ENCODE data around the gene VKORC1L1. TPM values are rescaled to one million over a fixed set of nuclear protein-coding genes. Genes with fewer than 3 reads are reported as not detected.

Gene VKORC1L1
- total RNA-seq, 1 experiment from 2014 or later, result 28.5 TPM

DNA sequence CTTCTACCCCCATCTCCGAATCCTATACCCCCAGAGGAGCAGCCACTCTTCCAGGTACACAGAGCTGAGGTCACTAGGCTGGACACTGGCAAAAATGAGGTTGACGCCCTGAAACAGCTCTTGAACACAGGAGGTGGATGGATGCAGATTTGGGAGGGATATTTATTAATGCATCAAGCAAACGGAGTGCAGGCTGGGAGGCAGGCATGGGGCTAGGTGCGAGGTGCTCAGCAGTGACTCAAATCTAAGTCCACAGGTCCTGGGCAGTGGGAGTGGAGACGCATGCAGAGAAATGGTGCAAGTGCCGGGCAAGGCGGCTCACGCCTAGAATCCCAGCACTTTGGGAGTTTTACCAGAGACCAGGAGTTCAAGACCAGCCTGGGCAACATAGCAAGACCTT is 98.1 kb downstream of the VKORC1L1 start:
- H3K36me3 Mint-ChIP-seq, result peaks cover 67% of the 10 kb centered on the region
- POLR2A ChIA-PET, result no interaction called here

GRCh38 chr7:65972976-65973375 is 100.1 kb downstream of the VKORC1L1 start:
- ChIA-PET CTCF (no interaction called here), POLR2A (no interaction called here)
- ATAC-seq (no peak), DNase-seq (ENCODE audit: low spot score) (no peak)
- Mint-ChIP-seq H3K9me3 (no peaks in the 10 kb centered on the region), H3K27ac (no peak overlapping the region), H3K27me3 (ENCODE audit: low read depth) (no peaks in the 10 kb centered on the region), H3K36me3 (peaks cover 51% of the 10 kb centered on the region), H3K4me3 (no peak overlapping the region), H3K4me1 (no peaks in the 10 kb centered on the region)
- TF ChIP-seq ATF1 (CRISPR knock-in tag; IDR thresholded peaks at IDR 0.05) (no peak), ZNF416 (CRISPR knock-in tag; IDR thresholded peaks at IDR 0.05) (no peak), NR3C1 (CRISPR knock-in tag; conservative IDR thresholded peaks at IDR 0.05; ENCODE audit: low read depth) (no peak), ZNF138 (CRISPR knock-in tag; conservative IDR thresholded peaks at IDR 0.05) (no peak)
- TF ChIP-seq, protein P1, sequence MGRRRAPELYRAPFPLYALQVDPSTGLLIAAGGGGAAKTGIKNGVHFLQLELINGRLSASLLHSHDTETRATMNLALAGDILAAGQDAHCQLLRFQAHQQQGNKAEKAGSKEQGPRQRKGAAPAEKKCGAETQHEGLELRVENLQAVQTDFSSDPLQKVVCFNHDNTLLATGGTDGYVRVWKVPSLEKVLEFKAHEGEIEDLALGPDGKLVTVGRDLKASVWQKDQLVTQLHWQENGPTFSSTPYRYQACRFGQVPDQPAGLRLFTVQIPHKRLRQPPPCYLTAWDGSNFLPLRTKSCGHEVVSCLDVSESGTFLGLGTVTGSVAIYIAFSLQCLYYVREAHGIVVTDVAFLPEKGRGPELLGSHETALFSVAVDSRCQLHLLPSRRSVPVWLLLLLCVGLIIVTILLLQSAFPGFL (CRISPR knock-in tag; IDR thresholded peaks at IDR 0.05; ENCODE audit: borderline replicate concordance), result no peak

More for the DNA sequence above, 98.1 kb downstream of the VKORC1L1 start:
- DNase-seq (ENCODE audit: low spot score) (no peak), ATAC-seq (no peak)
- TF ChIP-seq EMX1 (CRISPR knock-in tag; IDR thresholded peaks at IDR 0.05), result no peak
- TF ChIP-seq ZNF423 (CRISPR knock-in tag; IDR thresholded peaks at IDR 0.05), result no peak
- no peak for TF ChIP-seq ZNF532 (CRISPR knock-in tag; IDR thresholded peaks at IDR 0.05; ENCODE audit: borderline replicate concordance)
- no peak for TF ChIP-seq TP53 (CRISPR knock-in tag; IDR thresholded peaks at IDR 0.05)
- no peak for TF ChIP-seq HMGXB4 (CRISPR knock-in tag; IDR thresholded peaks at IDR 0.05)
- no peak for TF ChIP-seq RORB (CRISPR knock-in tag; IDR thresholded peaks at IDR 0.05)
- TF ChIP-seq, protein P2, sequence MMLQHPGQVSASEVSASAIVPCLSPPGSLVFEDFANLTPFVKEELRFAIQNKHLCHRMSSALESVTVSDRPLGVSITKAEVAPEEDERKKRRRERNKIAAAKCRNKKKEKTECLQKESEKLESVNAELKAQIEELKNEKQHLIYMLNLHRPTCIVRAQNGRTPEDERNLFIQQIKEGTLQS (CRISPR knock-in tag; conservative IDR thresholded peaks at IDR 0.05), result no peak
- H3K9me3 Mint-ChIP-seq, result no peaks in the 10 kb centered on the region
- CTCF ChIA-PET, result no interaction called here
- H3K4me3 Mint-ChIP-seq, result no peak overlapping the region
- H3K4me1 Mint-ChIP-seq, result no peaks in the 10 kb centered on the region
- H3K27ac Mint-ChIP-seq, result no peak overlapping the region
- no peaks in the 10 kb centered on the region for H3K27me3 Mint-ChIP-seq (ENCODE audit: low read depth)

DNA sequence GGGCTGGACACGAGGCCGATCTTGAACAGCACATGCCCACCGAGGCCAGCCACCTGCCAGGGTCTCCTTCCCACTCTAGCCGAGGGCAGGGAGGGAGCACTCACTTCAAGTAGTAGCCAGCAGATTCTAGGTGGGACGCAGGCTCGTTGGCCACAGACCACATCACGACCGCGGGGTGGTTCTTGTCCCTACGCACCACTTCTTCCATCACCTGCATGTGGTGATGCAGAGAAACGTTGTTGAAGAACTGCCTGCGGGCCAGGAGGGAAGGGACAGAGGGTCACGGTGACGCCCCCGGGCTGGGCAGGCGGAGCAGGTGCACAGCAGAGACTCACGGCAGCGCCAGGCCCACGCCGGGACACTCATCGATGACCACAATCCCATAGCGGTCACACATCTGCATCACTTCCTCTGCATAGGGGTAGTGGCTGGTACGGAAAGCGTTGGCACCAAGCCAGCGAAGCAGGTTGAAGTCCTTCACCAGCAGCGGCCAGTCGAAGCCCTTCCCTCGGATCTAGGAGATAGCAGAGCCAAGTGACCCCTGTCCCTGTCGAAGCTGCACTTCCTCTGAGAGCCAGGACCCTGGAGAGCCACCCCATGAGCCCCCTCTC is 101.4 kb downstream of the VKORC1L1 start:
- Mint-ChIP-seq H3K4me3 (no peak overlapping the region), H3K9me3 (no peaks in the 10 kb centered on the region), H3K36me3 (peaks cover 50% of the 10 kb centered on the region), H3K27me3 (ENCODE audit: low read depth) (no peaks in the 10 kb centered on the region), H3K27ac (no peak overlapping the region), H3K4me1 (no peaks in the 10 kb centered on the region)
- CTCF ChIA-PET, result no interaction called here
- TF ChIP-seq OVOL2 (CRISPR knock-in tag; IDR thresholded peaks at IDR 0.05; ENCODE audit: borderline replicate concordance) (no peak), FOXJ3 (CRISPR knock-in tag; IDR thresholded peaks at IDR 0.05; ENCODE audit: borderline replicate concordance) (no peak), ZSCAN18 (CRISPR knock-in tag; IDR thresholded peaks at IDR 0.05) (no peak), CTCF (IDR thresholded peaks at IDR 0.05) (no peak)
- TF ChIP-seq, protein P3, sequence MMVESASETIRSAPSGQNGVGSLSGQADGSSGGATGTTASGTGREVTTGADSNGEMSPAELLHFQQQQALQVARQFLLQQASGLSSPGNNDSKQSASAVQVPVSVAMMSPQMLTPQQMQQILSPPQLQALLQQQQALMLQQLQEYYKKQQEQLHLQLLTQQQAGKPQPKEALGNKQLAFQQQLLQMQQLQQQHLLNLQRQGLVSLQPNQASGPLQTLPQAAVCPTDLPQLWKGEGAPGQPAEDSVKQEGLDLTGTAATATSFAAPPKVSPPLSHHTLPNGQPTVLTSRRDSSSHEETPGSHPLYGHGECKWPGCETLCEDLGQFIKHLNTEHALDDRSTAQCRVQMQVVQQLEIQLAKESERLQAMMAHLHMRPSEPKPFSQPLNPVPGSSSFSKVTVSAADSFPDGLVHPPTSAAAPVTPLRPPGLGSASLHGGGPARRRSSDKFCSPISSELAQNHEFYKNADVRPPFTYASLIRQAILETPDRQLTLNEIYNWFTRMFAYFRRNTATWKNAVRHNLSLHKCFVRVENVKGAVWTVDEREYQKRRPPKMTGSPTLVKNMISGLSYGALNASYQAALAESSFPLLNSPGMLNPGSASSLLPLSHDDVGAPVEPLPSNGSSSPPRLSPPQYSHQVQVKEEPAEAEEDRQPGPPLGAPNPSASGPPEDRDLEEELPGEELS (CRISPR knock-in tag; IDR thresholded peaks at IDR 0.05), result no peak
- ATAC-seq (no peak), DNase-seq (ENCODE audit: low spot score) (no peak)
- POLR2A ChIA-PET, result no interaction called here

All from WTC11 (cell line).